ENCODE data around the gene C22orf15.

DNA sequence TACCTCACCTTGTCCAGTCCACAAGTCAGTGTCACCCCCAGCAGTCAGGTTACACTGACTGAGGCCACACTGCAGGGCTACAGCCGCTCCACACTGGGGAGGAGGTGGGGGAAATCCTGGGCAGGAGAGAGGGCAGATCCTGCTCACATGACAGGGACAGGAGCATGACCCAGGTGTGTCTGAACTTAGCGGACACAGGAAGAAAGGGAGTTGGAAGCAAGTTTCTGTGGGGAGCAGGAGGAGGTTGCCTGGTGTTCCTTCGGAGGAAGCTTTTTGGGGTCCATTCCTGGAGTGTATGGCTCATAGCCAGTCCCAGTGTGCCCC is 15.7 kb downstream of the C22orf15 start:
- TF ChIP-seq KDM4A (IDR thresholded peaks at IDR 0.05; ENCODE audit: low read depth, low read length, severe bottlenecking) (no peak), SP1 (IDR thresholded peaks at IDR 0.05; ENCODE audit: low read depth, low read length) (no peak), POU5F1 (IDR thresholded peaks at IDR 0.05; ENCODE audit: low read depth, low read length) (no peak), RAD21 (IDR thresholded peaks at IDR 0.05 in 1 of 2, conservative IDR thresholded peaks at IDR 0.05 in 1 of 2; ENCODE audit: low read depth in 2 of 2, low read length in 2 of 2) (no peak), EP300 (IDR thresholded peaks at IDR 0.05; ENCODE audit: borderline replicate concordance in 1 of 2, low read depth in 2 of 2, low read length in 2 of 2) (no peak), CTBP2 (IDR thresholded peaks at IDR 0.05; ENCODE audit: borderline replicate concordance, insufficient read depth, insufficient read length, low read length) (no peak), JUND (IDR thresholded peaks at IDR 0.05; ENCODE audit: low read length) (no peak)
- TF ChIP-seq, protein P1, sequence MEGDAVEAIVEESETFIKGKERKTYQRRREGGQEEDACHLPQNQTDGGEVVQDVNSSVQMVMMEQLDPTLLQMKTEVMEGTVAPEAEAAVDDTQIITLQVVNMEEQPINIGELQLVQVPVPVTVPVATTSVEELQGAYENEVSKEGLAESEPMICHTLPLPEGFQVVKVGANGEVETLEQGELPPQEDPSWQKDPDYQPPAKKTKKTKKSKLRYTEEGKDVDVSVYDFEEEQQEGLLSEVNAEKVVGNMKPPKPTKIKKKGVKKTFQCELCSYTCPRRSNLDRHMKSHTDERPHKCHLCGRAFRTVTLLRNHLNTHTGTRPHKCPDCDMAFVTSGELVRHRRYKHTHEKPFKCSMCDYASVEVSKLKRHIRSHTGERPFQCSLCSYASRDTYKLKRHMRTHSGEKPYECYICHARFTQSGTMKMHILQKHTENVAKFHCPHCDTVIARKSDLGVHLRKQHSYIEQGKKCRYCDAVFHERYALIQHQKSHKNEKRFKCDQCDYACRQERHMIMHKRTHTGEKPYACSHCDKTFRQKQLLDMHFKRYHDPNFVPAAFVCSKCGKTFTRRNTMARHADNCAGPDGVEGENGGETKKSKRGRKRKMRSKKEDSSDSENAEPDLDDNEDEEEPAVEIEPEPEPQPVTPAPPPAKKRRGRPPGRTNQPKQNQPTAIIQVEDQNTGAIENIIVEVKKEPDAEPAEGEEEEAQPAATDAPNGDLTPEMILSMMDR (IDR thresholded peaks at IDR 0.05; ENCODE audit: control extremely low read depth in 1 of 3, insufficient read depth in 1 of 3, low read depth in 1 of 3, low read length in 3 of 3): no peak

All from H1 (cell line).